Suprapubic skin (tissue), 4 donors: ENCODE data around the gene NGF. TPM values are rescaled to one million over a fixed set of nuclear protein-coding genes. Genes with fewer than 3 reads are reported as not detected.

Experiments used
- DNase-seq, 2 donors: peaks; one replicate each; pipeline ENCODE4 v3.0.0-alpha.2; 2019; ENCODE audit warnings: low spot score in 2 of 2
- H3K27ac ChIP-seq: fragments of 200-600 bp; sonication (generic); one replicate; pipeline ENCODE4 v1.5.1; 2019
- H3K27me3 ChIP-seq: fragments of 200-600 bp; sonication (generic); one replicate; pipeline ENCODE4 v1.5.1; 2019
- H3K36me3 ChIP-seq: fragments of 200-600 bp; sonication (generic); one replicate; pipeline ENCODE4 v1.5.1; 2019
- H3K4me1 ChIP-seq: fragments of 200-600 bp; sonication (generic); one replicate; pipeline ENCODE4 v1.5.1; 2019
- H3K4me3 ChIP-seq: fragments of 200-600 bp; sonication (generic); one replicate; pipeline ENCODE4 v1.5.1; 2019; ENCODE audit warnings: mild to moderate bottlenecking
- H3K9me3 ChIP-seq: fragments of 200-600 bp; sonication (generic); one replicate; pipeline ENCODE4 v1.5.1; 2019
- EP300 ChIP-seq: sonication (generic); formaldehyde crosslinking; IDR thresholded peaks from one replicate; pipeline ENCODE4 v1.6.1; 2017; ENCODE audit warnings: antibody characterized with exemption
- POLR2A ChIP-seq, 2 donors: fragments of 450-650 bp; IDR thresholded peaks; one replicate each; pipeline ENCODE4 v1.6.1; 2017; ENCODE audit warnings: antibody characterized with exemption in 2 of 2, mild to moderate bottlenecking in 2 of 2, moderate library complexity in 2 of 2
- POLR2AphosphoS5 ChIP-seq, 3 donors: sonication (generic); formaldehyde crosslinking; IDR thresholded peaks; one replicate each; pipeline ENCODE4 v1.6.1; 2017; ENCODE audit warnings: antibody characterized with exemption in 3 of 3
- WGBS: methylation state at CpG from one replicate; pipeline ENCODE4 v1.1.5; 2018; 5-methylcytosine and 5-hydroxymethylcytosine counted together
- total RNA-seq, 4 donors: library from RNA; depleted of rRNA; stranded (reverse); fragments of >200 nt; gene quantifications; one replicate each; pipeline ENCODE4 v1.1.0, GENCODE V29; 2016
- TF ChIP-seq, protein P1 (sequence below), 2 donors: fragments of 200-600 bp in 1 of 2; fragments of 450-650 bp in 1 of 2; sonication (generic) in 1 of 2; IDR thresholded peaks; one replicate each; pipeline ENCODE4 v1.5.1; 2016 to 2019; ENCODE audit warnings: antibody characterized with exemption in 2 of 2, mild to moderate bottlenecking in 1 of 2, moderate library complexity in 1 of 2

NGF gene
- total RNA-seq, 4 donors from 2014 or later = 0.80 TPM; not detected in 3

DNA sequence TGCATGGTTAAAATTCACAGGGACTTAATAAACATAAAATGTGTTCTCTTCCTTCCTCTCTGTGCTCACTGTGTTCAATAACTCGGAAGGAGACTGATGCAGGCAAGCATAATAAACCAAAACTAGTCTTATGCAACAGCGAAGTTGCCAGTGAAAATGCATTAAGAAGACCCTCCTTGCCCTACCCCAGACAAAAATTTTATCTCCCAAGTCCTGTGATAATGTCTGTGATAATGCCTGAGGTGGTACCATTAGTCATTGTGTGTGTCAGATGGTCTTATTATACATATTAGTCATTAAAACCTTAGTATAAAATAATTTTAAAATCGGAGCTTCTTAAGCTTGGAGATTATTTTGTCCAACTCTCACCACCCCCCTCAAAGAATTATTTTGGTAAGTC is 97.8 kb downstream of the NGF start:
- TF ChIP-seq POLR2A (IDR thresholded peaks at IDR 0.05) (no peak), POLR2AphosphoS5 (IDR thresholded peaks at IDR 0.05) (no peak)
- no peaks in the 10 kb centered on the region for H3K27me3 ChIP-seq
- 82% methylated on average over 3 of the region's 3 CpGs for WGBS
- DNase-seq = no peak
- H3K27ac ChIP-seq = no peak overlapping the region
- H3K36me3 ChIP-seq = no peaks in the 10 kb centered on the region
- peaks cover 6% of the 10 kb centered on the region for H3K4me1 ChIP-seq
- peaks cover under 1% of the 10 kb centered on the region for H3K9me3 ChIP-seq
- no peak overlapping the region for H3K4me3 ChIP-seq

DNA sequence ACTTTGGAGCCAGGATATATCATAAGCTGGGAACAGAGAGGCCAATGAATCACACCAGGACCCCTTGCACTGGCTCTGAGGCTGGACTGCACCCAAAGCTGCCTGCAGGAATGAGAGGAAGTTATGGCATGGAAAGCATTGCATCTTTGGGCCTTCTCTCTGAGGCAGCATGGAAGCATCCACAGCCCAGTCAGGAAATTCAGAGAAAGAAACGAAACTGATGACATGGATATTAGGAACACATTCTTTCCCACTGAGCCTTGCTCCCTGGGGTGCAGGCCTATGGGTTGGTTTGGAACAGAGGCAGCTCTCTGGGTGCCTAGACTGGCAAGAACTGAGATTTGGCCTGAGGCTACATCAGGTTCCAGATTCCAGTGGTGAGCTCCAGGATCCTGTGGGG is 98.6 kb downstream of the NGF start:
- DNase-seq = no peak
- H3K27ac ChIP-seq = no peak overlapping the region
- WGBS = 79% methylated on average over 1 of the region's 1 CpG
- TF ChIP-seq POLR2A (IDR thresholded peaks at IDR 0.05) = no peak
- no peak for TF ChIP-seq EP300
- no peak for TF ChIP-seq POLR2AphosphoS5 (IDR thresholded peaks at IDR 0.05)
- H3K9me3 ChIP-seq = no peaks in the 10 kb centered on the region
- H3K4me1 ChIP-seq = peaks cover 6% of the 10 kb centered on the region
- H3K4me3 ChIP-seq = no peak overlapping the region
- H3K27me3 ChIP-seq = no peaks in the 10 kb centered on the region
- H3K36me3 ChIP-seq = no peaks in the 10 kb centered on the region

DNA sequence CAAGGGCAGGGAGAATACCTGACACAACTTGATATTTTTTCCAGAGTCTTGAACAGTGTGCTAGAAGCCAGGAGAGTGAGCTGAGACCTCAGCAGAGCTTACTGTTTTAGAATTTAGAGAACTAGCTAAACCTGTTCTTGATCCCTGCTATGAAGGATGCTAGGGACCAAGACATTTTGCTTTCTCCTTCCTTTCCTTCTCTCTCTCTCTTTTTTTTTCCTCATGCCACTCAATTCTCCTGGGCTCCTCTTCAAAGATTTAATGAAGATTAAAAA is 99.0 kb downstream of the NGF start:
- H3K36me3 ChIP-seq = no peaks in the 10 kb centered on the region
- peaks cover 6% of the 10 kb centered on the region for H3K4me1 ChIP-seq
- H3K27ac ChIP-seq = no peak overlapping the region
- no peaks in the 10 kb centered on the region for H3K27me3 ChIP-seq
- no peak overlapping the region for H3K4me3 ChIP-seq
- TF ChIP-seq EP300 = no peak
- TF ChIP-seq POLR2AphosphoS5 (IDR thresholded peaks at IDR 0.05) = no peak
- TF ChIP-seq, protein P1, sequence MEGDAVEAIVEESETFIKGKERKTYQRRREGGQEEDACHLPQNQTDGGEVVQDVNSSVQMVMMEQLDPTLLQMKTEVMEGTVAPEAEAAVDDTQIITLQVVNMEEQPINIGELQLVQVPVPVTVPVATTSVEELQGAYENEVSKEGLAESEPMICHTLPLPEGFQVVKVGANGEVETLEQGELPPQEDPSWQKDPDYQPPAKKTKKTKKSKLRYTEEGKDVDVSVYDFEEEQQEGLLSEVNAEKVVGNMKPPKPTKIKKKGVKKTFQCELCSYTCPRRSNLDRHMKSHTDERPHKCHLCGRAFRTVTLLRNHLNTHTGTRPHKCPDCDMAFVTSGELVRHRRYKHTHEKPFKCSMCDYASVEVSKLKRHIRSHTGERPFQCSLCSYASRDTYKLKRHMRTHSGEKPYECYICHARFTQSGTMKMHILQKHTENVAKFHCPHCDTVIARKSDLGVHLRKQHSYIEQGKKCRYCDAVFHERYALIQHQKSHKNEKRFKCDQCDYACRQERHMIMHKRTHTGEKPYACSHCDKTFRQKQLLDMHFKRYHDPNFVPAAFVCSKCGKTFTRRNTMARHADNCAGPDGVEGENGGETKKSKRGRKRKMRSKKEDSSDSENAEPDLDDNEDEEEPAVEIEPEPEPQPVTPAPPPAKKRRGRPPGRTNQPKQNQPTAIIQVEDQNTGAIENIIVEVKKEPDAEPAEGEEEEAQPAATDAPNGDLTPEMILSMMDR (IDR thresholded peaks at IDR 0.05) = no peak
- TF ChIP-seq POLR2A (IDR thresholded peaks at IDR 0.05) = no peak
- DNase-seq = no peak
- no peaks in the 10 kb centered on the region for H3K9me3 ChIP-seq

GRCh38 chr1:115238336-115239147 is 99.5 kb downstream of the NGF start:
- 71% methylated on average over 5 of the region's 5 CpGs for WGBS
- Histone ChIP-seq H3K9me3 (no peaks in the 10 kb centered on the region), H3K27me3 (no peaks in the 10 kb centered on the region), H3K36me3 (no peaks in the 10 kb centered on the region), H3K4me1 (peaks cover 6% of the 10 kb centered on the region), H3K27ac (no peak overlapping the region), H3K4me3 (no peak overlapping the region)
- TF ChIP-seq POLR2AphosphoS5 (IDR thresholded peaks at IDR 0.05) (no peak), POLR2A (IDR thresholded peaks at IDR 0.05) (no peak)
- TF ChIP-seq, protein P1 (IDR thresholded peaks at IDR 0.05) = no peak
- DNase-seq = no peak

DNA sequence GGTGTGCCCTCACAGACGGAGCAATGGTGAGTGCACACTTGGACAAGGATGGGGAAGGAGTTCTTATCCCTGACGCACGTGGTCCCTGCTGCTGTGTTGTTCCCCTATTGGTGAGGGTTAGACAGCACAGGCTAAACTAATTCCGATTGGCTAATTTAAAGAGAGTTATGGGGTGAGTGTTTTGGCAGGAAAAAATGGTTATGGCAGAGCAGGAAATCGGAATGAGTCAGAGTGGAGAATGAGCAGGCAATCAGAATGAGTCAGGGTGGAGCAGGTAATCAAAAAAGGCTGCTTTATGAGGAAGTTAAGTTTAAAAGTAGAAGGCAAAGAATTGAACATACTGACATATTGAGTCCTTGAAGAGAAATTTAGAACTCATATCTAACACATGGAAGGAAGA is 100.5 kb downstream of the NGF start:
- 81% methylated on average over 5 of the region's 5 CpGs for WGBS
- DNase-seq = no peak
- Histone ChIP-seq H3K9me3 (no peaks in the 10 kb centered on the region), H3K27me3 (no peaks in the 10 kb centered on the region), H3K4me1 (peaks cover 6% of the 10 kb centered on the region), H3K36me3 (no peaks in the 10 kb centered on the region), H3K4me3 (no peak overlapping the region), H3K27ac (no peak overlapping the region)
- no peak for TF ChIP-seq POLR2A (IDR thresholded peaks at IDR 0.05)
- no peak for TF ChIP-seq EP300
- TF ChIP-seq, protein P1 (IDR thresholded peaks at IDR 0.05) = no peak
- no peak for TF ChIP-seq POLR2AphosphoS5 (IDR thresholded peaks at IDR 0.05)

DNA sequence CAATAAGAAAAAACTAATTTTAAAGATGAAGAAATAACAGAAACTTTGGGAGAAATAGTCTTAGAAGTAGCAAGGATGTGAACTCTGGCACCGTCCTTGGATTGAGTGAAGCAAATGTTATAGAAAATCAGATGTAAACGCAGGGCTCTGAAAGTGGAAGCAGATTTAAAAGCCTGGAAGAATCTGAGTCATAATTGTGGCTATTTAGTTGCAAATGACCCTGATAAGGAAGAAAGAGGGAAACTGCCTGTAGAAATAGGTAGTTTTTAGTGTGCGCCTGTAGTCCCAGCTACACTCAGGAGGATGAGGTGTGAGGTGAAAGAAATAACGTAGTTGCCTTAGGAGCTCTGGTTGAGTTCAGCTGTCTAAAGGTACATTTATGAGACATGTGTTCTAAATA is 101.0 kb downstream of the NGF start:
- peaks cover 6% of the 10 kb centered on the region for H3K4me1 ChIP-seq
- H3K36me3 ChIP-seq = no peaks in the 10 kb centered on the region
- H3K9me3 ChIP-seq = no peaks in the 10 kb centered on the region
- WGBS = 93% methylated on average over 4 of the region's 4 CpGs
- DNase-seq = no peak
- no peak overlapping the region for H3K27ac ChIP-seq
- no peak overlapping the region for H3K4me3 ChIP-seq
- TF ChIP-seq, protein P1 (IDR thresholded peaks at IDR 0.05) = no peak
- no peak for TF ChIP-seq POLR2A (IDR thresholded peaks at IDR 0.05)
- no peak for TF ChIP-seq POLR2AphosphoS5 (IDR thresholded peaks at IDR 0.05)
- no peak for TF ChIP-seq EP300
- no peaks in the 10 kb centered on the region for H3K27me3 ChIP-seq

Other genes with a start within 250 kb of the NGF start
- gene TSPAN2, start 248.7 kb downstream of the NGF start, total RNA-seq = 1 to 10 TPM in 3 of 4 donors, under 1 TPM in 1; 0.73 to 1.8 (median 1.2) TPM